ENCODE results near the gene MSANTD1.

DNA sequence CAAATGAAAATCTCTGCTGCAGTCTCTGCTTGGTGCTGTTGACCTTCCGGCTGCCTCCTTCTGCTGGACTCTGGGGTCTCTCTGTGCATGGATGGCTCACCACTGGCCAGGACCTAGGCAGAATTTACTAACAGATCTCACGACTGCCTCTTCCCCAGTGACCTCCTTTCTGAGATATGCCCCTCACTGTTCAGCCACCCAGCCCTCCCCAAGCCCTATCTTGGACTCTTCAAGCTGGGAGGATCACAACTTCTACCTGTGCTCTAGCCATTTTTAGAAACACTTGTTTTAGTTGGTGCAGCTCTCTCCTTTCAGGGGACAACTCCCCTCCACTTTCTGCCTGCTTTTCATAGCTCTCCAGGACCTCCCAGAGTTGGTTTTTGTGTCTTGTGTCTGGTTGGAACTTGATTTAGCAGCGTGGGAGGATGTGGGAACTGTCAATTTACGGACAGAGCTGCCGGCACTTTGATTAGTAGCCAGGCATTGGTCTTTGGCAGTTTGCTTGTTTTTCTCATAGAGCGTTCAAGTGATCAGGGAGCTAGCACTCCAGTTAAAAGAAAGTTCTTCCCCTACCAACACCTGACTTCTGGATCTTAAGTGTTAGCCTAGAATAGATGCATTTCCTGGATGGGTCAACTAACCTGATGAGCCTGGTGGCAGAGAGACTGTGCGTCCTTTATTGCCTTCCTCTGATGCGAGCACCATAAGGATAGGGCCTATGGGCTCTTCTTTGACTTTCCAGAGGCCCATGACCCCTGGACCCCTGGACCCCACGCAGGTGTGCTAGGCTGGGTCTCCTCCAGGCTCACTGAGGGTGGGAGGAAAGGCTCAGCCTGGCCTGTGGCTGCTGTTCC lies 50.4 kb downstream of the MSANTD1 start:
- TF ChIP-seq, protein P1, sequence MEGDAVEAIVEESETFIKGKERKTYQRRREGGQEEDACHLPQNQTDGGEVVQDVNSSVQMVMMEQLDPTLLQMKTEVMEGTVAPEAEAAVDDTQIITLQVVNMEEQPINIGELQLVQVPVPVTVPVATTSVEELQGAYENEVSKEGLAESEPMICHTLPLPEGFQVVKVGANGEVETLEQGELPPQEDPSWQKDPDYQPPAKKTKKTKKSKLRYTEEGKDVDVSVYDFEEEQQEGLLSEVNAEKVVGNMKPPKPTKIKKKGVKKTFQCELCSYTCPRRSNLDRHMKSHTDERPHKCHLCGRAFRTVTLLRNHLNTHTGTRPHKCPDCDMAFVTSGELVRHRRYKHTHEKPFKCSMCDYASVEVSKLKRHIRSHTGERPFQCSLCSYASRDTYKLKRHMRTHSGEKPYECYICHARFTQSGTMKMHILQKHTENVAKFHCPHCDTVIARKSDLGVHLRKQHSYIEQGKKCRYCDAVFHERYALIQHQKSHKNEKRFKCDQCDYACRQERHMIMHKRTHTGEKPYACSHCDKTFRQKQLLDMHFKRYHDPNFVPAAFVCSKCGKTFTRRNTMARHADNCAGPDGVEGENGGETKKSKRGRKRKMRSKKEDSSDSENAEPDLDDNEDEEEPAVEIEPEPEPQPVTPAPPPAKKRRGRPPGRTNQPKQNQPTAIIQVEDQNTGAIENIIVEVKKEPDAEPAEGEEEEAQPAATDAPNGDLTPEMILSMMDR (IDR thresholded peaks at IDR 0.05; ENCODE audit: insufficient read depth, low read depth, low read length), result no peak
- TF ChIP-seq EZH2 (IDR thresholded peaks at IDR 0.05; ENCODE audit: insufficient read depth, low read length), result no peak
